ENCODE measurements around the gene SOX10. TPM values are rescaled to one million over a fixed set of nuclear protein-coding genes. Genes with fewer than 3 reads are reported as not detected.

SOX10 gene
- total RNA-seq, 2 donors from 2014 or later = not detected

- Mint-ChIP-seq H3K27ac (no peak overlapping the region), H3K4me1 (no peaks in the 10 kb centered on the region), H3K27me3 (no peaks in the 10 kb centered on the region), H3K36me3 (ENCODE audit: low read depth) (peaks cover 18% of the 10 kb centered on the region), H3K4me3 (no peak overlapping the region), H3K9me3 (no peaks in the 10 kb centered on the region)
- ATAC-seq (replicated peaks) = no peak
Measured at GRCh38 chr22:37926771-37927636, 57.4 kb downstream of the SOX10 start.

GRCh38 chr22:37926358-37926757 lies 58.0 kb downstream of the SOX10 start:
- no peak overlapping the region for H3K4me3 Mint-ChIP-seq
- H3K27ac Mint-ChIP-seq = no peak overlapping the region
- H3K36me3 Mint-ChIP-seq (ENCODE audit: low read depth) = peaks cover 23% of the 10 kb centered on the region
- no peak for ATAC-seq (replicated peaks)
- H3K4me1 Mint-ChIP-seq = no peaks in the 10 kb centered on the region
- H3K27me3 Mint-ChIP-seq = no peaks in the 10 kb centered on the region
- no peaks in the 10 kb centered on the region for H3K9me3 Mint-ChIP-seq

GRCh38 chr22:37925767-37926166 lies 58.6 kb downstream of the SOX10 start:
- no peaks in the 10 kb centered on the region for H3K27me3 Mint-ChIP-seq
- H3K4me3 Mint-ChIP-seq = no peak overlapping the region
- ATAC-seq (replicated peaks) = no peak
- H3K9me3 Mint-ChIP-seq = no peaks in the 10 kb centered on the region
- H3K4me1 Mint-ChIP-seq = no peaks in the 10 kb centered on the region
- H3K27ac Mint-ChIP-seq = no peak overlapping the region
- peaks cover 26% of the 10 kb centered on the region for H3K36me3 Mint-ChIP-seq (ENCODE audit: low read depth)

- Mint-ChIP-seq H3K27me3 (no peaks in the 10 kb centered on the region), H3K9me3 (no peaks in the 10 kb centered on the region), H3K4me3 (no peak overlapping the region), H3K36me3 (ENCODE audit: low read depth) (peaks cover 28% of the 10 kb centered on the region), H3K4me1 (no peaks in the 10 kb centered on the region), H3K27ac (no peak overlapping the region)
- ATAC-seq (replicated peaks) = no peak
Measured at GRCh38 chr22:37925330-37925729, 59.0 kb downstream of the SOX10 start.

- H3K36me3 Mint-ChIP-seq (ENCODE audit: low read depth) = peaks cover 34% of the 10 kb centered on the region
- no peaks in the 10 kb centered on the region for H3K9me3 Mint-ChIP-seq
- H3K27ac Mint-ChIP-seq = no peak overlapping the region
- no peak overlapping the region for H3K4me3 Mint-ChIP-seq
- H3K4me1 Mint-ChIP-seq = no peaks in the 10 kb centered on the region
- no peak for ATAC-seq (replicated peaks)
- no peaks in the 10 kb centered on the region for H3K27me3 Mint-ChIP-seq
Measured at GRCh38 chr22:37924386-37925065, 59.8 kb downstream of the SOX10 start.

- Mint-ChIP-seq H3K4me1 (no peaks in the 10 kb centered on the region), H3K27ac (no peak overlapping the region), H3K9me3 (no peaks in the 10 kb centered on the region), H3K36me3 (ENCODE audit: low read depth) (peaks cover 34% of the 10 kb centered on the region), H3K27me3 (no peaks in the 10 kb centered on the region), H3K4me3 (no peak overlapping the region)
- ATAC-seq (replicated peaks) = no peak
Measured at GRCh38 chr22:37923927-37924326, 60.4 kb downstream of the SOX10 start.

Other genes with a start within 250 kb of the SOX10 start
- gene GCAT, start 176.6 kb downstream of the SOX10 start, total RNA-seq = 1 to 10 TPM; 4.2 to 5.1 TPM
- gene GALR3, start 161.2 kb downstream of the SOX10 start, total RNA-seq = not detected
- 10 to 100 TPM; 13.0 to 25.2 TPM for gene ANKRD54, start 140.2 kb downstream of the SOX10 start, total RNA-seq
- gene EIF3L, start 135.1 kb downstream of the SOX10 start, total RNA-seq = 100 to 1,000 TPM; 553 to 834 TPM
- gene MICALL1, start 78.3 kb downstream of the SOX10 start, total RNA-seq = 10 to 100 TPM; 10.3 to 15.9 TPM
- gene C22orf23, start 31.0 kb downstream of the SOX10 start, total RNA-seq = under 1 TPM in 1 of 2 donors, not detected in 1; 0.84 TPM
- 10 to 100 TPM; 48.1 to 95.1 TPM for gene POLR2F, start 30.9 kb downstream of the SOX10 start, total RNA-seq
- 10 to 100 TPM; 15.2 to 23.2 TPM for gene PICK1, start 72.8 kb upstream of the SOX10 start, total RNA-seq
- gene SLC16A8, start 99.6 kb upstream of the SOX10 start, total RNA-seq = not detected
- gene BAIAP2L2, start 126.1 kb upstream of the SOX10 start, total RNA-seq = 1 to 10 TPM in 1 of 2 donors, under 1 TPM in 1; 0.84 to 2.1 TPM
- gene PLA2G6, start 197.3 kb upstream of the SOX10 start, total RNA-seq = 10 to 100 TPM; 36.6 to 90.7 TPM
- 10 to 100 TPM; 15.7 to 58.8 TPM for gene MAFF, start 217.4 kb upstream of the SOX10 start, total RNA-seq

Data from activated T-helper 17 cell treated with anti-CD3 and anti-CD28 coated beads, Interleukin-2, amount 50 U/mL, for 72 hours (primary cell).